ENCODE results near the gene KRTAP3-2.

KRTAP3-2 gene

DNA sequence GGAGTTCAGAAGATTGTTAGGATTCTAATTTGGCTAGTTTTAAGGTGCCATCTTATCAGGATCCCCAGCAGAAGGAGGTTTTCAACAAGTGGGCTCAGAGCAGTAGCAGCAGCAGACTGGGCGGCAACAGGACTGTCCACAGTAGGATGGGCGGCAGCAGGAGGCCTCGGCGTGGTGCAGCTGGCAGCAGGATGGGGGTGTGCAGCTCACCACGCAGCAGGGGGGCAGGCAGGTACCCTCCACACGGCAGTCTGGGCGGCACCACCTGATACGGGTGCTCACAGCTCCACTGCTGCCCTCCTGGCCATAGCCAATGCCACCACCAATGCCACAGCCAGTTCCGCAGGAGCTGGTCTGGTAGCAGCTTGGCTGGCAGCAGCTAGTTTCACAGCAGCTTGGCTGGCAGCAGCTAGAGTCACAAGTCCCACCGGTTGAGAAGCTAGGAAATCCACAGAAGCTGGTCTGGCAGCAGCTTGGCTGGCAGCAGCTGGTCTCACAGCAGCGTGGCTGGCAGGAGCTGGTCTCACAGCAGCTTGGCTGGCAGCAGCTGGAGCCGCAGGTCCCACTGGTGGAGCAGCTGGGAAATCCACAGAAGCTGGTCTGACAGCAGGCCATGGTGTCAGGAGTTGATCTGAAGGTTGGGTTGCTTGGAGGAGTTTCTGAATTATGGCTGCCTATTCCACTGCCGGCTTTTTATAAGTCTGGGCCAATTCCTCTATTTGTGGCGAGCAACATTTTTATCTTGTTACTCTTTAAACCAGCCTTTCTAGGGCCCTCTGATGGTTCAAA is 41.3 kb upstream of the KRTAP3-2 start, which contains the start of gene KRTAP1-1:
TSS of gene KRTAP1-1 (minus strand) at position 668 of the 789 bp plus-strand sequence. CDS start at position 615, 53 bp downstream.
- 0 out of 2 replicates have a peak, but pooled peaks have one; percentile 9 for TF ChIP-seq EP300 (IDR thresholded peaks at IDR 0.05; ENCODE audit: borderline replicate concordance)
- TF ChIP-seq, protein P1, sequence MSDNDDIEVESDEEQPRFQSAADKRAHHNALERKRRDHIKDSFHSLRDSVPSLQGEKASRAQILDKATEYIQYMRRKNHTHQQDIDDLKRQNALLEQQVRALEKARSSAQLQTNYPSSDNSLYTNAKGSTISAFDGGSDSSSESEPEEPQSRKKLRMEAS (IDR thresholded peaks at IDR 0.05): peak; percentile 42; the same call in 1 of the 2 replicates

DNA sequence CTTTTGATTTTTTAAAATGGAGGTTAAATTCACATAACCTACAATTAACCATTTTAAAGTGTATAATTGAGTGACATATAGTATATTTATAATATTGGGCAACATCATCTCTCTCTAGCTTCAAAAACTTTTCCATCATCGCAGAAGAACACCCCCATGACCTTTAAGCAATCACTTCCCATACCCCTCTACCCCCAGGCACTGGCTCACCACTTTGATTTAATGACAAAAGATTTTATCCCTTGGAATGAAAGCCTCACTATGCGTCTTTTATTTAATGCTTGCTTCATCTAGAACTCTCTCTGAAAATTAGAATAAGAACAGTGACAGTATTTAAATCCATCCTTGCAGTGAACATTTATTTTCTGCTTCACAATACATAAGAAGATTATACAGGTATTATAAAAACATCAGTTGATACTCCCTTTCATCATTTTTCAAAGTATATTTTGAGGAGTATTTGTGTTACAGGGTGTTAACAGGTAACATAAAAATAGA is 38.2 kb upstream of the KRTAP3-2 start:
- TF ChIP-seq, protein P2, sequence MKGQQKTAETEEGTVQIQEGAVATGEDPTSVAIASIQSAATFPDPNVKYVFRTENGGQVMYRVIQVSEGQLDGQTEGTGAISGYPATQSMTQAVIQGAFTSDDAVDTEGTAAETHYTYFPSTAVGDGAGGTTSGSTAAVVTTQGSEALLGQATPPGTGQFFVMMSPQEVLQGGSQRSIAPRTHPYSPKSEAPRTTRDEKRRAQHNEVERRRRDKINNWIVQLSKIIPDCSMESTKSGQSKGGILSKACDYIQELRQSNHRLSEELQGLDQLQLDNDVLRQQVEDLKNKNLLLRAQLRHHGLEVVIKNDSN (IDR thresholded peaks at IDR 0.05): no peak
- TF ChIP-seq RAD21 (IDR thresholded peaks at IDR 0.05; ENCODE audit: low read depth) (no peak), TAF1 (IDR thresholded peaks at IDR 0.05; ENCODE audit: low read depth) (no peak), NFIC (IDR thresholded peaks at IDR 0.05) (no peak), FOXM1 (IDR thresholded peaks at IDR 0.05; ENCODE audit: borderline replicate concordance, low read depth) (no peak), ZBTB7A (IDR thresholded peaks at IDR 0.05; ENCODE audit: low read depth) (no peak), EP300 (IDR thresholded peaks at IDR 0.05; ENCODE audit: borderline replicate concordance) (no peak)
- TF ChIP-seq, protein P3, sequence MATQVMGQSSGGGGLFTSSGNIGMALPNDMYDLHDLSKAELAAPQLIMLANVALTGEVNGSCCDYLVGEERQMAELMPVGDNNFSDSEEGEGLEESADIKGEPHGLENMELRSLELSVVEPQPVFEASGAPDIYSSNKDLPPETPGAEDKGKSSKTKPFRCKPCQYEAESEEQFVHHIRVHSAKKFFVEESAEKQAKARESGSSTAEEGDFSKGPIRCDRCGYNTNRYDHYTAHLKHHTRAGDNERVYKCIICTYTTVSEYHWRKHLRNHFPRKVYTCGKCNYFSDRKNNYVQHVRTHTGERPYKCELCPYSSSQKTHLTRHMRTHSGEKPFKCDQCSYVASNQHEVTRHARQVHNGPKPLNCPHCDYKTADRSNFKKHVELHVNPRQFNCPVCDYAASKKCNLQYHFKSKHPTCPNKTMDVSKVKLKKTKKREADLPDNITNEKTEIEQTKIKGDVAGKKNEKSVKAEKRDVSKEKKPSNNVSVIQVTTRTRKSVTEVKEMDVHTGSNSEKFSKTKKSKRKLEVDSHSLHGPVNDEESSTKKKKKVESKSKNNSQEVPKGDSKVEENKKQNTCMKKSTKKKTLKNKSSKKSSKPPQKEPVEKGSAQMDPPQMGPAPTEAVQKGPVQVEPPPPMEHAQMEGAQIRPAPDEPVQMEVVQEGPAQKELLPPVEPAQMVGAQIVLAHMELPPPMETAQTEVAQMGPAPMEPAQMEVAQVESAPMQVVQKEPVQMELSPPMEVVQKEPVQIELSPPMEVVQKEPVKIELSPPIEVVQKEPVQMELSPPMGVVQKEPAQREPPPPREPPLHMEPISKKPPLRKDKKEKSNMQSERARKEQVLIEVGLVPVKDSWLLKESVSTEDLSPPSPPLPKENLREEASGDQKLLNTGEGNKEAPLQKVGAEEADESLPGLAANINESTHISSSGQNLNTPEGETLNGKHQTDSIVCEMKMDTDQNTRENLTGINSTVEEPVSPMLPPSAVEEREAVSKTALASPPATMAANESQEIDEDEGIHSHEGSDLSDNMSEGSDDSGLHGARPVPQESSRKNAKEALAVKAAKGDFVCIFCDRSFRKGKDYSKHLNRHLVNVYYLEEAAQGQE (IDR thresholded peaks at IDR 0.05; ENCODE audit: low read depth): no peak

DNA sequence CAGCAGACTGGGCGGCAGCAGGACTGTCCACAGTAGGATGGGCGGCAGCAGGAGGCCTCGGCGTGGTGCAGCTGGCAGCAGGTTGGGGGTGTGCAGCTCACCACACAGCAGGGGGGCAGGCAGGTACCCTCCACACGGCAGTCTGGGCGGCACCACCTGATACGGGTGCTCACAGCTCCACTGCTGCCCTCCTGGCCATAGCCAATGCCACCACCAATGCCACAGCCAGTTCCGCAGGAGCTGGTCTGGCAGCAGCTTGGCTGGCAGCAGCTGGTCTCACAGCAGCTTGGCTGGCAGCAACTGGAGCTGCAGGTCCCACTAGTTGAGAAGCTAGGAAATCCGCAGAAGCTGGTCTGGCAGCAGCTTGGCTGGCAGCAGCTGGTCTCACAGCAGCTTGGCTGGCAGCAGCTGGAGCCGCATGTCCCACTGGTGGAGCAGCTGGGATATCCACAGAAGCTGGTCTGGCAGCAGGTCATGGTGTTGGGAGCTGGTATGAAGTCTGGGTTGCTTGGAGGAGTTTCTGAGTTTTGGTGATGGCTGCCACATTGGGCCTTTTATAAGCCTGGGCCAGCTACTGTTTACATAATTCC is 34.7 kb upstream of the KRTAP3-2 start, which contains the start of gene KRTAP1-3:
TSS of gene KRTAP1-3 (minus strand) at position 529 of the 590 bp plus-strand sequence. CDS start at position 476, 53 bp downstream.
- TF ChIP-seq TCF12 (IDR thresholded peaks at IDR 0.05; ENCODE audit: low read depth): 0 out of 2 replicates have a peak, but pooled peaks have one; percentile 26

DNA sequence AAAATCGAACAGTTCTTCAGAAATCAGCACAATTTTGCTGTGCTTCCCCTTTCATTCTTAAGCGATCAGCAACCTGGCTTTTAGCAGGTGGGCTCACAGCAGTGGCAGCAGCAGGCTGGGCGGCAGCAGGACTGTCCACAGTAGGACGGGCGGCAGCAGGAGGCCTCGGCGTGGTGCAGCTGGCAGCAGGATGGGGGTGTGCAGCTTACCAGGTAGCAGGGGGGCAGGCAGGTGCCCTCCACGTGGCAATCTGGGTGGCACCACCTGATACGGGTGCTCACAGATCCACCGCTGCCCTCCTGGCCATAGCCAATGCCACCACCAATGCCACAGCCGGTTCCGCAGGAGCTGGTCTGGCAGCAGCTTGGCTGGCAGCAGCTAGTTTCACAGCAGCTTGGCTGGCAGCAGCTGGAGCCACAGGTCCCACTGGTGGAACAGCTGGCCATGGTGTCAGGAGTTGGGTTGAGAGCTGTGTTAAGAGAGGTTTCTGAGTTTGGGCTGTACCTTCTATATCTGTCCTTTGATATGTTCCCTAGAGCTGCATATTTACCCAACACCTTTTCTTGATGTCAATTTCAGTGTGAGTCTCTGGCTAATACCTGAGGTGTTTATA is 30.0 kb upstream of the KRTAP3-2 start, which contains the start of gene KRTAP1-4:
TSS of gene KRTAP1-4 (minus strand) at position 563 of the 613 bp plus-strand sequence. CDS start at position 446, 117 bp downstream.
- TF ChIP-seq CREB1 (IDR thresholded peaks at IDR 0.05; ENCODE audit: low read depth): no peak
- TF ChIP-seq RAD21 (IDR thresholded peaks at IDR 0.05; ENCODE audit: low read depth): no peak
- no peak for TF ChIP-seq EP300 (IDR thresholded peaks at IDR 0.05; ENCODE audit: borderline replicate concordance)
- TF ChIP-seq TEAD4 (IDR thresholded peaks at IDR 0.05): no peak

DNA sequence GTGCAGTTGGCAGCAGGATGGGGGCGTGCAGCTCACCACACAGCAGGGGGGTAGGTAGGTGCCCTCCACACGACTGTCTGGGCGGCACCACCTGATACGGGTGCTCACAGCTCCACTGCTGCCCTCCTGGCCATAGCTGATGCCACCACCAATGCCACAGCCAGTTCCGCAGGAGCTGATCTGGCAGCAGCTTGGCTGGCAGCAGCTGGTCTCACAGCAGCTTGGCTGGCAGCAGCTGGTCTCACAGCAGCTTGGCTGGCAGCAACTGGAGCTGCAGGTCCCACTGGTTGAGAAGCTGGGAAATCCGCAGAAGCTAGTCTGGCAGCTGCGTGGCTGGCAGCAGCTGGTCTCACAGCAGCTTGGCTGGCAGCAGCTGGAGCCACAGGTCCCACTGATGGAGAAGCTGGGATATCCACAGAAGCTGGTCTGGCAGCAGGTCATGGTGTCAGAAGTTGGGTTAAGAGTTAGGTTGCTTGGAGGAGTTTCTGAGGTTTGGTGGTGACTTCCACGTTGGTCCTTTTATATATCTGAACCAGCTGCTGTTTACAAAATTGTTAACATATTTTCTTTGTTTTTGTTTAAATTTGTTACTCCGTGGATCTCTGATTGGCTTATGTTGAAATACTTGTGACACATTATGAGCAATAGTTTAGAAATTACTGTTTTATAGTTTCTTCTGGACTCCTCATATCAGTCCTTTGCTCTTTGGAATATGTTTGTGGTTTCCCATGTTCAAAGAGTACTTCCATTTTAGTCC is 27.2 kb upstream of the KRTAP3-2 start, which contains the start of gene KRTAP1-5:
TSS of gene KRTAP1-5 (minus strand) at position 494 of the 757 bp plus-strand sequence. CDS start at position 441, 53 bp downstream.
- TF ChIP-seq, protein P2 (IDR thresholded peaks at IDR 0.05): no peak
- TF ChIP-seq TAF1 (IDR thresholded peaks at IDR 0.05; ENCODE audit: low read depth): no peak
- no peak for TF ChIP-seq FOXM1 (IDR thresholded peaks at IDR 0.05; ENCODE audit: borderline replicate concordance, low read depth)
- no peak for TF ChIP-seq RAD21 (IDR thresholded peaks at IDR 0.05; ENCODE audit: low read depth)
- TF ChIP-seq EGR1 (IDR thresholded peaks at IDR 0.05): no peak
- no peak for TF ChIP-seq NFIC (IDR thresholded peaks at IDR 0.05)
- TF ChIP-seq TCF12 (IDR thresholded peaks at IDR 0.05; ENCODE audit: low read depth): no peak
- TF ChIP-seq CREB1 (IDR thresholded peaks at IDR 0.05; ENCODE audit: low read depth): no peak
- no peak for TF ChIP-seq ZBTB7A (IDR thresholded peaks at IDR 0.05; ENCODE audit: low read depth)
- TF ChIP-seq, protein P1 (IDR thresholded peaks at IDR 0.05): no peak
- no peak for TF ChIP-seq CEBPB (IDR thresholded peaks at IDR 0.05)
- no peak for TF ChIP-seq TEAD4 (IDR thresholded peaks at IDR 0.05)

DNA sequence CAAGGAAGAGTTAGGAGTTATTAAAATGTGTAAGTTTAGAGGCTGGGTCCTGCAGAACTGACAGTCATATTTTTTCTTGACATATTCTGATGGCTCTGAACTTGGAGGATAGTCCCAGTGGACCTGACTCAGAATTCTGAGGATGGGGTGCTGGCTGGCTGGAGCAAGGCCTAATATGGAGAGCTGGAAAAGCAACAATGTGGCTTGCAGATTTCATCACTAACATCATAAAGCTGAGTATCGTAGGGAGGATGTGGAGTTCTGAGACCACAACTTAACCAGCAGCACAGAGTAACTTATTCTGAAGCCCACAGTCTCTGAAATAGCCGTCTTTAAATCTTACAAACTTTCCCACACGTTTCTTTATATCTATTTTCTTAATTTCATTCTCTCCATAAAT is 25.0 kb upstream of the KRTAP3-2 start:
- no peak for TF ChIP-seq EP300 (IDR thresholded peaks at IDR 0.05; ENCODE audit: borderline replicate concordance)
- no peak for TF ChIP-seq RAD21 (IDR thresholded peaks at IDR 0.05; ENCODE audit: low read depth)
- TF ChIP-seq CEBPB (IDR thresholded peaks at IDR 0.05): no peak
- TF ChIP-seq EGR1 (IDR thresholded peaks at IDR 0.05): no peak
- TF ChIP-seq TAF1 (IDR thresholded peaks at IDR 0.05; ENCODE audit: low read depth): no peak
- no peak for TF ChIP-seq TEAD4 (IDR thresholded peaks at IDR 0.05)
- TF ChIP-seq FOXM1 (IDR thresholded peaks at IDR 0.05; ENCODE audit: borderline replicate concordance, low read depth): no peak
- TF ChIP-seq NFIC (IDR thresholded peaks at IDR 0.05): no peak

DNA sequence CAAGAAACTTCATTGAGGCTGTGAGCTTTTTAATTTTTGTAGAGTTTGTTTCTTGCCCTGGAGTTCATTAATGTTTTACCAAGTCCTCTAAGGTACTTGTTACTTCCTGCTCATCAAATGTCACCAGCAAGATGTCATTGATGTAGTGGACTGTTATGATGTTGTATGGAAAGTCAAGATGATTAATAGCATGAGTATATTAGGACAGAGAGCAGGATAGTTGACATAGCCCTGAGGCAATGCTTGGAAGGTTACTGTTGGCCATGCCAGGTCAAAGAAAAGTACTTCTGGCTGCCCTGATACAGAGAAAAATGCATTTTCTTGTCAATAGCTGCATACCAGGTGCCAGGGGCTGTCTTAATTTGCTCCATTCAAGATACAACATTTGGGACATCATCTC is 20.6 kb upstream of the KRTAP3-2 start:
- TF ChIP-seq, protein P2 (IDR thresholded peaks at IDR 0.05): no peak
- TF ChIP-seq TAF1 (IDR thresholded peaks at IDR 0.05; ENCODE audit: low read depth): no peak
- TF ChIP-seq FOXM1 (IDR thresholded peaks at IDR 0.05; ENCODE audit: borderline replicate concordance, low read depth): no peak
- TF ChIP-seq, protein P1 (IDR thresholded peaks at IDR 0.05): no peak; the same call in 1 of the 2 replicates
- TF ChIP-seq CEBPB (IDR thresholded peaks at IDR 0.05): no peak
- TF ChIP-seq EP300 (IDR thresholded peaks at IDR 0.05; ENCODE audit: borderline replicate concordance): no peak
- TF ChIP-seq CREB1 (IDR thresholded peaks at IDR 0.05; ENCODE audit: low read depth): no peak
- TF ChIP-seq EGR1 (IDR thresholded peaks at IDR 0.05): no peak
